HepG2 (cell line): ENCODE data around the gene SMAP2. TPM values are rescaled to one million over a fixed set of nuclear protein-coding genes. Genes with fewer than 3 reads are reported as not detected.
A peak's percentile ranks its signal among the peaks of the same experiment; 100 is the strongest.

ENCODE experiments used
- CENPX ChIP-seq: sonication (generic); formaldehyde crosslinking; IDR thresholded peaks from 2 replicates; pipeline ENCODE4 v1.9.0; 2021; ENCODE audit warnings: mild to moderate bottlenecking, missing genetic modification reagents, moderate library complexity
- KDM1A ChIP-seq: IDR thresholded peaks from 2 replicates; pipeline ENCODE4 v1.6.1; 2016; ENCODE audit warnings: missing compliant biosample characterization
- PITX1 ChIP-seq: sonication (generic); formaldehyde crosslinking; IDR thresholded peaks from 2 replicates; pipeline ENCODE4 v1.5.1; 2020; ENCODE audit warnings: mild to moderate bottlenecking, missing genetic modification reagents
- SMC3 ChIP-seq: IDR thresholded peaks from 2 replicates; pipeline ENCODE4 v1.6.1; 2011; ENCODE audit warnings: low read length, improper control_type of control experiment
- SP2 ChIP-seq: sonication (generic); formaldehyde crosslinking; IDR thresholded peaks from 2 replicates; pipeline ENCODE4 v1.5.1; 2020; ENCODE audit warnings: mild to moderate bottlenecking, missing genetic modification reagents
- TEAD2 ChIP-seq: sonication (generic); formaldehyde crosslinking; IDR thresholded peaks from 2 replicates; pipeline ENCODE4 v1.9.0; 2021; ENCODE audit warnings: missing genetic modification reagents
- TP53 ChIP-seq: sonication (generic); formaldehyde crosslinking; conservative IDR thresholded peaks from 2 replicates; pipeline ENCODE4 v1.4.0; 2020; ENCODE audit warnings: missing genetic modification reagents
- YY1 ChIP-seq: IDR thresholded peaks from 2 replicates; pipeline ENCODE4 v1.6.1; 2011; ENCODE audit warnings: low read length, low read depth, moderate library complexity, mild to moderate bottlenecking; ENCODE audit not compliant: insufficient read depth, insufficient replicate concordance
- ZC3H13 ChIP-seq: sonication (generic); formaldehyde crosslinking; IDR thresholded peaks from 2 replicates; pipeline ENCODE4 v1.8.1; 2023; ENCODE audit warnings: mild to moderate bottlenecking, missing genetic modification reagents, moderate library complexity
- ZKSCAN1 ChIP-seq: fragments of 150-350 bp; IDR thresholded peaks from 2 replicates; pipeline ENCODE4 v1.6.1; 2014; ENCODE audit warnings: low read length
- ZNF549 ChIP-seq: sonication (generic); formaldehyde crosslinking; IDR thresholded peaks from 2 replicates; pipeline ENCODE4 v1.5.0; 2020; ENCODE audit warnings: missing genetic modification reagents
- ZSCAN25 ChIP-seq: sonication (generic); formaldehyde crosslinking; IDR thresholded peaks from 2 replicates; pipeline ENCODE4 v1.8.0; 2022; ENCODE audit warnings: mild to moderate bottlenecking, missing genetic modification reagents
- polyA plus RNA-seq, 8 experiments: library from polyadenylated mRNA; depleted of rRNA in 3 of 8; stranded (reverse) in 7 of 8; unstranded in 1 of 8; fragments of >200 nt; fragmentation: Illumina TruSeq in 4 of 8; extraction: Trizol in 4 of 8; gene quantifications; 2 replicates each; pipeline versions ENCODE4 v1.2.1 to v1.2.3, GENCODE V29; 2011 to 2016; ENCODE audit warnings: low read depth in 4 of 8, missing spikeins in 1 of 8, mixed read lengths in 1 of 8; ENCODE audit not compliant: insufficient read depth in 1 of 8
- total RNA-seq, 5 experiments: library from RNA; depleted of rRNA; stranded (reverse); fragments of >200 nt; fragmentation: Illumina TruSeq; extraction: Trizol; gene quantifications; 2 replicates each; pipeline ENCODE4 v1.2.3, GENCODE V29; 2016; ENCODE audit warnings: low read depth in 1 of 5
- TF ChIP-seq, protein P1 (sequence below): IDR thresholded peaks from 2 replicates; pipeline ENCODE4 v1.6.1; 2016; ENCODE audit warnings: mild to moderate bottlenecking
- TF ChIP-seq, protein P2 (sequence below): IDR thresholded peaks from 2 replicates; pipeline ENCODE4 v1.6.1; 2016; ENCODE audit warnings: missing compliant biosample characterization, missing genetic modification reagents, borderline replicate concordance
- TF ChIP-seq, protein P3 (sequence below): sonication (generic); formaldehyde crosslinking; IDR thresholded peaks from 2 replicates; pipeline ENCODE4 v1.4.0; 2020; ENCODE audit warnings: missing genetic modification reagents, borderline replicate concordance
- TF ChIP-seq, protein P4 (sequence below): sonication (generic); formaldehyde crosslinking; IDR thresholded peaks from 2 replicates; pipeline ENCODE4 v1.5.0; 2020; ENCODE audit warnings: mild to moderate bottlenecking, missing genetic modification reagents, borderline replicate concordance
- TF ChIP-seq, protein P5 (sequence below): sonication (generic); formaldehyde crosslinking; IDR thresholded peaks from 2 replicates; pipeline ENCODE4 v1.5.0; 2020; ENCODE audit warnings: missing genetic modification reagents, mild to moderate bottlenecking, borderline replicate concordance

The SMAP2 gene
- total and polyA plus RNA-seq, 2 of the 13 experiments (the other 11 are each of a cell fraction or from before 2014, with no cell fraction given) = 19.0 to 22.3 TPM

DNA sequence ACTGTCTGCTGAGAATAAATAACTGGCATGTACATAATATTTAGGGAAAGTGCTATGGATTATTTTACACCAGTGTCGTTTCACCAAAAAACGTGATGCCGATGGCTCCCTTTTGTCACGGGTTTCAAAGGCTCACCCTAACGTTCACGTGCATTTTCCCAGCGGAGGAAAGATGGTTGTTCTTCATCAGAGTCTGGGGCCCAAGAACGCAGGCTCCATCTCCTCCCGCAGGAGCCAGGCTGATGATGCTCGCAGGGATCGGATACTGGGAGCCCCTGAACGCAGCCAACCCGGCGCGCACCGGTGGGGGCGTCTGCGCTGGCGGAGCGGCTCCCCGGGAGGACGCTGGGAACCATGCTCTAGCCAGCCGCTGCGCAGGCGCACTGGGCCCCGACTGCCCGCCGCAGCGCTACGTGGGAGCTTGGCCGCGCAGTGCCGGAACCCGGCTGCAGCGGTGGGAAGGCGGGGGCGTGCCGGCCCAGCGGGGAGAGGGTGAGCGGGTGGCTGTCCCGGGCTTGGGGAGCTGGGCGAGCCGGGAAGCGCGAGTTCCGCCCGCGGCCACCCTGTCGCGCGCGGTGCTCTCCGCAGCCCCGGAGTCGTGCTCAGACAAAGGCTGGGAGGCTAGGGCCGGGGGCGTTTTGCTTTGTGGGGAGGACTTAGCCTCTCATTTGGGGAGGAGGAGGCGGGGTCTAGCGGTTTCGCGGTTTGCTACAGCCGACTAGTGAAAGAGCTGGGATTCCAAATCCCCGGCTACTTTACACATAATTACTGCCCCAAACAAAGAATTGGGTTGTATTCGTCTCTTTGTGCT is 76.4 kb downstream of the SMAP2 start, which contains the start of gene ZFP69B (continued):
- TF ChIP-seq YY1 (peak; percentile 76), SMC3 (no peak), ZC3H13 (CRISPR knock-in tag) (peak; percentile 59; the same call in 1 of the 2 replicates), TEAD2 (CRISPR knock-in tag) (no peak), ZKSCAN1 (no peak), KDM1A (CRISPR knock-in tag) (no peak), SP2 (CRISPR knock-in tag) (no peak; the same call in 1 of the 2 replicates), ZSCAN25 (CRISPR knock-in tag) (0 out of 2 replicates have a peak, but pooled peaks have one; percentile 24), PITX1 (CRISPR knock-in tag) (no peak), ZNF549 (CRISPR knock-in tag) (no peak), CENPX (CRISPR knock-in tag) (no peak), TP53 (CRISPR knock-in tag) (no peak)
- TF ChIP-seq, protein P1, sequence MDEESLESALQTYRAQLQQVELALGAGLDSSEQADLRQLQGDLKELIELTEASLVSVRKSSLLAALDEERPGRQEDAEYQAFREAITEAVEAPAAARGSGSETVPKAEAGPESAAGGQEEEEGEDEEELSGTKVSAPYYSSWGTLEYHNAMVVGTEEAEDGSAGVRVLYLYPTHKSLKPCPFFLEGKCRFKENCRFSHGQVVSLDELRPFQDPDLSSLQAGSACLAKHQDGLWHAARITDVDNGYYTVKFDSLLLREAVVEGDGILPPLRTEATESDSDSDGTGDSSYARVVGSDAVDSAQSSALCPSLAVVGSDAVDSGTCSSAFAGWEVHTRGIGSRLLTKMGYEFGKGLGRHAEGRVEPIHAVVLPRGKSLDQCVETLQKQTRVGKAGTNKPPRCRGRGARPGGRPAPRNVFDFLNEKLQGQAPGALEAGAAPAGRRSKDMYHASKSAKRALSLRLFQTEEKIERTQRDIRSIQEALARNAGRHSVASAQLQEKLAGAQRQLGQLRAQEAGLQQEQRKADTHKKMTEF (CRISPR knock-in tag) = peak; percentile 33
- TF ChIP-seq, protein P2, sequence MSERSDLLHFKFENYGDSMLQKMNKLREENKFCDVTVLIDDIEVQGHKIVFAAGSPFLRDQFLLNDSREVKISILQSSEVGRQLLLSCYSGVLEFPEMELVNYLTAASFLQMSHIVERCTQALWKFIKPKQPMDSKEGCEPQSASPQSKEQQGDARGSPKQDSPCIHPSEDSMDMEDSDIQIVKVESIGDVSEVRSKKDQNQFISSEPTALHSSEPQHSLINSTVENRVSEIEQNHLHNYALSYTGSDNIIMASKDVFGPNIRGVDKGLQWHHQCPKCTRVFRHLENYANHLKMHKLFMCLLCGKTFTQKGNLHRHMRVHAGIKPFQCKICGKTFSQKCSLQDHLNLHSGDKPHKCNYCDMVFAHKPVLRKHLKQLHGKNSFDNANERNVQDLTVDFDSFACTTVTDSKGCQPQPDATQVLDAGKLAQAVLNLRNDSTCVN (CRISPR knock-in tag) = no peak; the same call in 1 of the 2 replicates
- TF ChIP-seq, protein P3, sequence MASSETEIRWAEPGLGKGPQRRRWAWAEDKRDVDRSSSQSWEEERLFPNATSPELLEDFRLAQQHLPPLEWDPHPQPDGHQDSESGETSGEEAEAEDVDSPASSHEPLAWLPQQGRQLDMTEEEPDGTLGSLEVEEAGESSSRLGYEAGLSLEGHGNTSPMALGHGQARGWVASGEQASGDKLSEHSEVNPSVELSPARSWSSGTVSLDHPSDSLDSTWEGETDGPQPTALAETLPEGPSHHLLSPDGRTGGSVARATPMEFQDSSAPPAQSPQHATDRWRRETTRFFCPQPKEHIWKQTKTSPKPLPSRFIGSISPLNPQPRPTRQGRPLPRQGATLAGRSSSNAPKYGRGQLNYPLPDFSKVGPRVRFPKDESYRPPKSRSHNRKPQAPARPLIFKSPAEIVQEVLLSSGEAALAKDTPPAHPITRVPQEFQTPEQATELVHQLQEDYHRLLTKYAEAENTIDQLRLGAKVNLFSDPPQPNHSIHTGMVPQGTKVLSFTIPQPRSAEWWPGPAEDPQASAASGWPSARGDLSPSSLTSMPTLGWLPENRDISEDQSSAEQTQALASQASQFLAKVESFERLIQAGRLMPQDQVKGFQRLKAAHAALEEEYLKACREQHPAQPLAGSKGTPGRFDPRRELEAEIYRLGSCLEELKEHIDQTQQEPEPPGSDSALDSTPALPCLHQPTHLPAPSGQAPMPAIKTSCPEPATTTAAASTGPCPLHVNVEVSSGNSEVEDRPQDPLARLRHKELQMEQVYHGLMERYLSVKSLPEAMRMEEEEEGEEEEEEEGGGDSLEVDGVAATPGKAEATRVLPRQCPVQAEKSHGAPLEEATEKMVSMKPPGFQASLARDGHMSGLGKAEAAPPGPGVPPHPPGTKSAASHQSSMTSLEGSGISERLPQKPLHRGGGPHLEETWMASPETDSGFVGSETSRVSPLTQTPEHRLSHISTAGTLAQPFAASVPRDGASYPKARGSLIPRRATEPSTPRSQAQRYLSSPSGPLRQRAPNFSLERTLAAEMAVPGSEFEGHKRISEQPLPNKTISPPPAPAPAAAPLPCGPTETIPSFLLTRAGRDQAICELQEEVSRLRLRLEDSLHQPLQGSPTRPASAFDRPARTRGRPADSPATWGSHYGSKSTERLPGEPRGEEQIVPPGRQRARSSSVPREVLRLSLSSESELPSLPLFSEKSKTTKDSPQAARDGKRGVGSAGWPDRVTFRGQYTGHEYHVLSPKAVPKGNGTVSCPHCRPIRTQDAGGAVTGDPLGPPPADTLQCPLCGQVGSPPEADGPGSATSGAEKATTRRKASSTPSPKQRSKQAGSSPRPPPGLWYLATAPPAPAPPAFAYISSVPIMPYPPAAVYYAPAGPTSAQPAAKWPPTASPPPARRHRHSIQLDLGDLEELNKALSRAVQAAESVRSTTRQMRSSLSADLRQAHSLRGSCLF (CRISPR knock-in tag) = no peak
- TF ChIP-seq, protein P4, sequence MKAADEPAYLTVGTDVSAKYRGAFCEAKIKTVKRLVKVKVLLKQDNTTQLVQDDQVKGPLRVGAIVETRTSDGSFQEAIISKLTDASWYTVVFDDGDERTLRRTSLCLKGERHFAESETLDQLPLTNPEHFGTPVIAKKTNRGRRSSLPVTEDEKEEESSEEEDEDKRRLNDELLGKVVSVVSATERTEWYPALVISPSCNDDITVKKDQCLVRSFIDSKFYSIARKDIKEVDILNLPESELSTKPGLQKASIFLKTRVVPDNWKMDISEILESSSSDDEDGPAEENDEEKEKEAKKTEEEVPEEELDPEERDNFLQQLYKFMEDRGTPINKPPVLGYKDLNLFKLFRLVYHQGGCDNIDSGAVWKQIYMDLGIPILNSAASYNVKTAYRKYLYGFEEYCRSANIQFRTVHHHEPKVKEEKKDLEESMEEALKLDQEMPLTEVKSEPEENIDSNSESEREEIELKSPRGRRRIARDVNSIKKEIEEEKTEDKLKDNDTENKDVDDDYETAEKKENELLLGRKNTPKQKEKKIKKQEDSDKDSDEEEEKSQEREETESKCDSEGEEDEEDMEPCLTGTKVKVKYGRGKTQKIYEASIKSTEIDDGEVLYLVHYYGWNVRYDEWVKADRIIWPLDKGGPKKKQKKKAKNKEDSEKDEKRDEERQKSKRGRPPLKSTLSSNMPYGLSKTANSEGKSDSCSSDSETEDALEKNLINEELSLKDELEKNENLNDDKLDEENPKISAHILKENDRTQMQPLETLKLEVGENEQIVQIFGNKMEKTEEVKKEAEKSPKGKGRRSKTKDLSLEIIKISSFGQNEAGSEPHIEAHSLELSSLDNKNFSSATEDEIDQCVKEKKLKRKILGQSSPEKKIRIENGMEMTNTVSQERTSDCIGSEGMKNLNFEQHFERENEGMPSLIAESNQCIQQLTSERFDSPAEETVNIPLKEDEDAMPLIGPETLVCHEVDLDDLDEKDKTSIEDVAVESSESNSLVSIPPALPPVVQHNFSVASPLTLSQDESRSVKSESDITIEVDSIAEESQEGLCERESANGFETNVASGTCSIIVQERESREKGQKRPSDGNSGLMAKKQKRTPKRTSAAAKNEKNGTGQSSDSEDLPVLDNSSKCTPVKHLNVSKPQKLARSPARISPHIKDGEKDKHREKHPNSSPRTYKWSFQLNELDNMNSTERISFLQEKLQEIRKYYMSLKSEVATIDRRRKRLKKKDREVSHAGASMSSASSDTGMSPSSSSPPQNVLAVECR (CRISPR knock-in tag) = peak; percentile 91
- TF ChIP-seq, protein P5, sequence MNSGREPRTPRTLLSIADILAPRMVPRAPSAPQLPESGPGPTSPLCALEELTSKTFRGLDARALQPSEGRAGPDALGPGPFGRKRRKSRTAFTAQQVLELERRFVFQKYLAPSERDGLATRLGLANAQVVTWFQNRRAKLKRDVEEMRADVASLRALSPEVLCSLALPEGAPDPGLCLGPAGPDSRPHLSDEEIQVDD (CRISPR knock-in tag) = no peak
